ENCODE measurements around the gene GAREM1.

DNA sequence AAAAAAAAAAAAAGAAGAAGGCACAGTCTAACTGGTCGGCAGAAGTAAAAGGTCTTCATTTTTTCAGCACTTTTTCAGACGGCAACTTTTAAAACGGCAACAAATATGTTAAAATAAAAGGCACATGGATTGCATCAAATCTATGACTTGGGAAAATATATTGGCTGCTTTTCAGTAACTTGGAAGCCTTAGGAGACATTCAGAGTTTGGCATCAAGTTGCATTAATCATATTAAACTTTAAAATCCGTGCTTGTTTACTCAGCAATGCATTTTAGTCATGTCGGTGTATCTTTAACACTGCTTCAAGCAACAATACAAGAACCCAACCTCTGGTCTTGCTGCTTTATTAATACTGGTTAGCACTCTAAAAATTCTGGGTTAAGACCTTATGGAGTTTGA, 169.8 kb downstream of the GAREM1 start:
- TF ChIP-seq, protein P1, sequence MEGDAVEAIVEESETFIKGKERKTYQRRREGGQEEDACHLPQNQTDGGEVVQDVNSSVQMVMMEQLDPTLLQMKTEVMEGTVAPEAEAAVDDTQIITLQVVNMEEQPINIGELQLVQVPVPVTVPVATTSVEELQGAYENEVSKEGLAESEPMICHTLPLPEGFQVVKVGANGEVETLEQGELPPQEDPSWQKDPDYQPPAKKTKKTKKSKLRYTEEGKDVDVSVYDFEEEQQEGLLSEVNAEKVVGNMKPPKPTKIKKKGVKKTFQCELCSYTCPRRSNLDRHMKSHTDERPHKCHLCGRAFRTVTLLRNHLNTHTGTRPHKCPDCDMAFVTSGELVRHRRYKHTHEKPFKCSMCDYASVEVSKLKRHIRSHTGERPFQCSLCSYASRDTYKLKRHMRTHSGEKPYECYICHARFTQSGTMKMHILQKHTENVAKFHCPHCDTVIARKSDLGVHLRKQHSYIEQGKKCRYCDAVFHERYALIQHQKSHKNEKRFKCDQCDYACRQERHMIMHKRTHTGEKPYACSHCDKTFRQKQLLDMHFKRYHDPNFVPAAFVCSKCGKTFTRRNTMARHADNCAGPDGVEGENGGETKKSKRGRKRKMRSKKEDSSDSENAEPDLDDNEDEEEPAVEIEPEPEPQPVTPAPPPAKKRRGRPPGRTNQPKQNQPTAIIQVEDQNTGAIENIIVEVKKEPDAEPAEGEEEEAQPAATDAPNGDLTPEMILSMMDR (IDR thresholded peaks at IDR 0.05) = no peak
- no peak for TF ChIP-seq POLR2A (IDR thresholded peaks at IDR 0.05)

All from Peyer's patch (tissue), 4 donors.